SK-N-MC (cell line): ENCODE measurements around the gene LCA5.

Experiments
- EZH2 ChIP-seq: fragments of 200-600 bp; sonication (generic); IDR thresholded peaks from one replicate; pipeline ENCODE4 v1.6.1; 2017; ENCODE audit warnings: antibody characterized with exemption
- FOXP2 ChIP-seq: optimal IDR thresholded peaks from 2 replicates; pipeline ENCODE3; 2011; ENCODE audit warnings: mild to moderate bottlenecking, moderate library complexity; ENCODE audit not compliant: insufficient read depth; ENCODE audit errors: extremely low read length, control extremely low read depth
- POLR2AphosphoS5 ChIP-seq: IDR thresholded peaks from 2 replicates; pipeline ENCODE4 v1.6.1; 2012; ENCODE audit warnings: mild to moderate bottlenecking, low read depth, low read length, borderline replicate concordance

- TF ChIP-seq POLR2AphosphoS5 (no peak), EZH2 (no peak), FOXP2 (no peak)
Observed at GRCh38 chr6:79470728-79471127, 66.5 kb downstream of the LCA5 start.
